Spleen (tissue), 7 donors: ENCODE measurements around the gene MX2.

Experiments
- POLR2A ChIP-seq, 3 donors: fragments of 450-650 bp; IDR thresholded peaks; one replicate each; pipeline ENCODE4 v1.5.1; 2017; ENCODE audit warnings: antibody characterized with exemption in 3 of 3, mild to moderate bottlenecking in 1 of 3
- TF ChIP-seq, protein P1 (sequence below), 11 experiments: fragments of 200-600 bp in 7 of 11; fragments of 450-650 bp in 4 of 11; sonication (generic) in 4 of 11; IDR thresholded peaks in 8 of 11; conservative IDR thresholded peaks in 3 of 11; 1 replicate in 7 of 11; 2 replicates in 4 of 11; pipeline versions ENCODE4 v1.4.0 to v1.8.0; 2016 to 2021; ENCODE audit warnings: antibody characterized with exemption in 11 of 11, inconsistent platforms in 4 of 11, mild to moderate bottlenecking in 1 of 11
- donor health status: DM: no; HTN: no; CAD: no; lungs with moderate emphysema.
- donor health status: DM: no; HTN: no; CAD: no.
- donor health status: DM: no; HTN: no; CAD: no.

DNA sequence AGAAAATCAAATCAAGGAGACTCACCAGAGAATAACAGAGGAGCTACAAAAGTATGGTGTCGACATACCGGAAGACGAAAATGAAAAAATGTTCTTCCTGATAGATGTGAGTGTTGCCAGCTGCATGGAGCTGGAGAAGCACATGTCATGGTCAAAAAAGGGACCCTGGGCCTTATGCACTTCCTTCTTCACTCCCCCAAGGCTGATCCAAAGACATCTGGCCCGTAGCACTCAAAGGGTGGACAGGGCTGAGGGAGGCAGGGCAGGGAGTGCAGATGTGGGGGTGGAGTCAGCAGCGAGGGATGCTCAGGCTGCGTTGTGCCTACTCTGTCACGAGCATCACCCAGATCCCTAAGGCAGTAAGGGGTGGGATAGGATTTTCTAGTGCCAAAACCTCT, 83.6 kb downstream of the MX2 start:
- TF ChIP-seq POLR2A (IDR thresholded peaks at IDR 0.05) = no peak
- TF ChIP-seq, protein P1, sequence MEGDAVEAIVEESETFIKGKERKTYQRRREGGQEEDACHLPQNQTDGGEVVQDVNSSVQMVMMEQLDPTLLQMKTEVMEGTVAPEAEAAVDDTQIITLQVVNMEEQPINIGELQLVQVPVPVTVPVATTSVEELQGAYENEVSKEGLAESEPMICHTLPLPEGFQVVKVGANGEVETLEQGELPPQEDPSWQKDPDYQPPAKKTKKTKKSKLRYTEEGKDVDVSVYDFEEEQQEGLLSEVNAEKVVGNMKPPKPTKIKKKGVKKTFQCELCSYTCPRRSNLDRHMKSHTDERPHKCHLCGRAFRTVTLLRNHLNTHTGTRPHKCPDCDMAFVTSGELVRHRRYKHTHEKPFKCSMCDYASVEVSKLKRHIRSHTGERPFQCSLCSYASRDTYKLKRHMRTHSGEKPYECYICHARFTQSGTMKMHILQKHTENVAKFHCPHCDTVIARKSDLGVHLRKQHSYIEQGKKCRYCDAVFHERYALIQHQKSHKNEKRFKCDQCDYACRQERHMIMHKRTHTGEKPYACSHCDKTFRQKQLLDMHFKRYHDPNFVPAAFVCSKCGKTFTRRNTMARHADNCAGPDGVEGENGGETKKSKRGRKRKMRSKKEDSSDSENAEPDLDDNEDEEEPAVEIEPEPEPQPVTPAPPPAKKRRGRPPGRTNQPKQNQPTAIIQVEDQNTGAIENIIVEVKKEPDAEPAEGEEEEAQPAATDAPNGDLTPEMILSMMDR (IDR thresholded peaks at IDR 0.05 in 8 of 11, conservative IDR thresholded peaks at IDR 0.05 in 3 of 11) = no peak
